GM18508 (cell line): Measurements from ENCODE around the gene ASTN2.

Experiments used
- ATAC-seq: cut with Tn5 transposase; IDR thresholded peaks from one replicate; pipeline ENCODE4 v1.9.1; 2021; ENCODE audit warnings: moderate number of reproducible peaks; ENCODE audit not compliant: insufficient read depth, unreplicated experiment

Gene ASTN2

GRCh38 chr9:117266855-117267497 is 147.9 kb downstream of the ASTN2 start:
- ATAC-seq, result no peak

- no peak for ATAC-seq
Measured at GRCh38 chr9:117265253-117265652, 149.6 kb downstream of the ASTN2 start.

- ATAC-seq, result no peak
Measured at GRCh38 chr9:117258184-117258866, 156.5 kb downstream of the ASTN2 start.

- no peak for ATAC-seq
Measured at GRCh38 chr9:117253261-117253660, 161.6 kb downstream of the ASTN2 start.

- no peak for ATAC-seq
Measured at GRCh38 chr9:117250610-117251215, 164.1 kb downstream of the ASTN2 start.

GRCh38 chr9:117249799-117250198 is 165.1 kb downstream of the ASTN2 start:
- ATAC-seq, result no peak

GRCh38 chr9:117247266-117247665 is 167.6 kb downstream of the ASTN2 start:
- ATAC-seq, result no peak

- ATAC-seq, result no peak
Measured at GRCh38 chr9:117245175-117245829, 169.6 kb downstream of the ASTN2 start.

- ATAC-seq, result no peak
Measured at GRCh38 chr9:117242082-117242481, 172.8 kb downstream of the ASTN2 start.

- no peak for ATAC-seq
Measured at GRCh38 chr9:117239428-117239827, 175.4 kb downstream of the ASTN2 start.

GRCh38 chr9:117234103-117234502 is 180.8 kb downstream of the ASTN2 start:
- ATAC-seq, result no peak

- ATAC-seq, result no peak
Measured at GRCh38 chr9:117233016-117233415, 181.8 kb downstream of the ASTN2 start.

- no peak for ATAC-seq
Measured at GRCh38 chr9:117232281-117232680, 182.6 kb downstream of the ASTN2 start.

- ATAC-seq, result no peak
Measured at GRCh38 chr9:117231012-117231411, 183.8 kb downstream of the ASTN2 start.

- no peak for ATAC-seq
Measured at GRCh38 chr9:117224695-117225094, 190.2 kb downstream of the ASTN2 start.

- ATAC-seq, result no peak
Measured at GRCh38 chr9:117218951-117219350, 195.9 kb downstream of the ASTN2 start.

- no peak for ATAC-seq
Measured at GRCh38 chr9:117214416-117214815, 200.4 kb downstream of the ASTN2 start.

- ATAC-seq, result no peak
Measured at GRCh38 chr9:117211280-117211679, 203.6 kb downstream of the ASTN2 start.

- no peak for ATAC-seq
Measured at GRCh38 chr9:117205806-117206205, 209.1 kb downstream of the ASTN2 start.

- ATAC-seq, result no peak
Measured at GRCh38 chr9:117204971-117205370, 209.9 kb downstream of the ASTN2 start.
